Stomach (tissue), 9 donors: ENCODE results near the gene LNX1. TPM values are rescaled to one million over a fixed set of nuclear protein-coding genes. Genes with fewer than 3 reads are reported as not detected.
A peak's percentile ranks its signal among the peaks of the same experiment; 100 is the strongest.

Experiments used
- DNase-seq, 2 donors: peaks; one replicate each; pipeline versions ENCODE4 v3.0.0 to v3.0.0-alpha.2; 2013 to 2019
- H3K27ac ChIP-seq, 5 donors: fragments of 200-600 bp in 4 of 5; sonication (generic) in 4 of 5; one replicate each; pipeline ENCODE4 v1.5.1; 2013 to 2019; ENCODE audit warnings: mild to moderate bottlenecking in 1 of 5, moderate library complexity in 1 of 5
- H3K27me3 ChIP-seq, 3 donors: fragments of 200-600 bp; sonication (generic); one replicate each; pipeline ENCODE4 v1.5.1; 2017 to 2019; ENCODE audit warnings: mixed run types in 1 of 3
- H3K36me3 ChIP-seq, 4 donors: fragments of 200-600 bp; sonication (generic); 1 replicate in 3 of 4; 2 replicates in 1 of 4; pipeline ENCODE4 v1.5.1; 2016 to 2019
- H3K4me1 ChIP-seq, 4 donors: fragments of 200-600 bp; sonication (generic); one replicate each; pipeline ENCODE4 v1.5.1; 2016 to 2019
- H3K4me3 ChIP-seq, 4 donors: fragments of 200-600 bp; sonication (generic) in 3 of 4; one replicate each; pipeline ENCODE4 v1.5.1; 2016 to 2019; ENCODE audit warnings: mild to moderate bottlenecking in 1 of 4
- H3K9me3 ChIP-seq, 4 donors: fragments of 200-600 bp; sonication (generic); one replicate each; pipeline ENCODE4 v1.5.1; 2016 to 2019
- CTCF ChIP-seq, 7 experiments: fragments of 450-650 bp in 4 of 7; fragments of 200-600 bp in 3 of 7; sonication (generic) in 3 of 7; IDR thresholded peaks; one replicate each; pipeline ENCODE4 v1.5.1; 2016 to 2019; ENCODE audit warnings: antibody characterized with exemption in 7 of 7, control low read depth in 2 of 7, mild to moderate bottlenecking in 1 of 7
- EP300 ChIP-seq: sonication (generic); formaldehyde crosslinking; IDR thresholded peaks from one replicate; pipeline ENCODE4 v1.6.1; 2017; ENCODE audit warnings: antibody characterized with exemption
- POLR2A ChIP-seq, 4 donors: fragments of 450-650 bp; IDR thresholded peaks; one replicate each; pipeline ENCODE4 v1.6.1; 2016; ENCODE audit warnings: antibody characterized with exemption in 4 of 4, control low read depth in 2 of 4, mild to moderate bottlenecking in 1 of 4, moderate library complexity in 1 of 4
- POLR2AphosphoS5 ChIP-seq, 3 donors: sonication (generic); formaldehyde crosslinking; IDR thresholded peaks; one replicate each; pipeline ENCODE4 v1.6.1; 2016; ENCODE audit warnings: antibody characterized with exemption in 3 of 3
- WGBS, 5 donors: extraction: QIAGEN DNeasy Blood & Tissue Kit in 3 of 5; methylation state at CpG; one replicate each; pipeline versions ENCODE4 v1.1.5 to v1.1.7; 2013 to 2018; 5-methylcytosine and 5-hydroxymethylcytosine counted together
- intact Hi-C: fragments of 100-400 bp; cut with DNase I; formaldehyde crosslinking; loops from one replicate; pipeline ENCODE4 v1.15.1; 2023; ENCODE audit warnings: low total_unique reads
- polyA plus RNA-seq, 3 donors: library from polyadenylated mRNA; stranded (reverse); fragments of 200-250 nt; gene quantifications; one replicate each; pipeline ENCODE4 v1.2.3, GENCODE V29; 2013
- total RNA-seq, 5 donors: library from RNA; depleted of rRNA; stranded (reverse); fragments of >200 nt; gene quantifications; one replicate each; pipeline versions ENCODE4 v1.1.0 to v1.2.3, GENCODE V29; 2014 to 2016
- donor health status: healthy with polysubstance abuse.
- donor health status: Bipolar disorder and iron deficiency.
- donor health status: healthy.

Gene LNX1
- total and polyA plus RNA-seq, 8 donors: 5.4 to 30.9 (median 11.6) TPM

GRCh38 chr4:53595834-53596233 is 4.5 kb upstream of the LNX1 start:
- intact Hi-C loops: no loop called here

GRCh38 chr4:53595204-53595603 is 3.9 kb upstream of the LNX1 start:
- no peak for TF ChIP-seq EP300
- no peak for TF ChIP-seq POLR2AphosphoS5 (IDR thresholded peaks at IDR 0.05)
- no peak for TF ChIP-seq POLR2A (IDR thresholded peaks at IDR 0.05)
- TF ChIP-seq CTCF (IDR thresholded peaks at IDR 0.05): no peak
- Histone ChIP-seq H3K4me1 (peaks cover 0 to 31% (median 9%) of the 10 kb centered on the region in 4 donors), H3K27me3 (no peaks in the 10 kb centered on the region), H3K36me3 (no peaks in the 10 kb centered on the region), H3K4me3 (no peak overlapping the region), H3K27ac (no peak overlapping the region), H3K9me3 (no peaks in the 10 kb centered on the region)
- no peak for DNase-seq
- intact Hi-C loops: no loop called here
- WGBS, 5 donors: 78 to 86% (median 84%) methylated on average over 3 of the region's 3 CpGs

More at GRCh38 chr4:53595834-53596233, 4.5 kb upstream of the LNX1 start:
- Histone ChIP-seq H3K4me3 (no peak overlapping the region), H3K9me3 (no peaks in the 10 kb centered on the region), H3K27me3 (no peaks in the 10 kb centered on the region), H3K36me3 (no peaks in the 10 kb centered on the region), H3K27ac (no peak overlapping the region), H3K4me1 (peaks cover 0 to 30% (median 9%) of the 10 kb centered on the region in 4 donors)
- WGBS, 5 donors: 82 to 91% (median 89%) methylated on average over 2 of the region's 2 CpGs
- no peak for DNase-seq
- TF ChIP-seq POLR2AphosphoS5 (IDR thresholded peaks at IDR 0.05) (no peak), EP300 (no peak), POLR2A (IDR thresholded peaks at IDR 0.05) (no peak)

- H3K4me3 ChIP-seq: no peak overlapping the region
- H3K36me3 ChIP-seq: no peaks in the 10 kb centered on the region
- peaks cover 9 to 42% (median 10%) of the 10 kb centered on the region in 4 donors for H3K4me1 ChIP-seq
- intact Hi-C loops: no loop called here
- H3K27ac ChIP-seq: peak overlapping the region in 2 of 5 donors; percentile 78 to 84
- no peak for DNase-seq
- no peak for TF ChIP-seq POLR2AphosphoS5 (IDR thresholded peaks at IDR 0.05)
- WGBS, 5 donors: 80 to 90% (median 83%) methylated on average over 2 of the region's 2 CpGs
- no peaks in the 10 kb centered on the region for H3K9me3 ChIP-seq
- no peaks in the 10 kb centered on the region for H3K27me3 ChIP-seq
These were observed 2.5 kb upstream of the LNX1 start for GRCh38 chr4:53593765-53594164.

GRCh38 chr4:53592686-53593501 is 1.6 kb upstream of the LNX1 start:
- intact Hi-C loops: no loop called here
- DNase-seq: peak; percentile 77 to 93
- no peak for TF ChIP-seq CTCF (IDR thresholded peaks at IDR 0.05)
- peak in 1 of 3 donors; percentile 46 for TF ChIP-seq POLR2AphosphoS5 (IDR thresholded peaks at IDR 0.05)
- no peak for TF ChIP-seq EP300
- no peak for TF ChIP-seq POLR2A (IDR thresholded peaks at IDR 0.05)
- no peaks in the 10 kb centered on the region for H3K9me3 ChIP-seq
- peak overlapping the region; percentile 72 to 88 (median 79) for H3K27ac ChIP-seq
- H3K36me3 ChIP-seq: no peaks in the 10 kb centered on the region
- 17 to 26% (median 22%) methylated on average over 20 of the region's 20 CpGs for WGBS, 5 donors
- peaks cover 9 to 38% (median 11%) of the 10 kb centered on the region in 4 donors for H3K4me1 ChIP-seq
- no peaks in the 10 kb centered on the region for H3K27me3 ChIP-seq
- peak overlapping the region; percentile 19 to 42 (median 28) for H3K4me3 ChIP-seq

GRCh38 chr4:53592122-53592521 is 836 bp upstream of the LNX1 start:
- Histone ChIP-seq H3K27ac (peak overlapping the region; percentile 72 to 88 (median 79)), H3K9me3 (no peaks in the 10 kb centered on the region), H3K27me3 (no peaks in the 10 kb centered on the region), H3K36me3 (no peaks in the 10 kb centered on the region), H3K4me1 (peaks cover 9 to 38% (median 11%) of the 10 kb centered on the region in 4 donors), H3K4me3 (peak overlapping the region in 2 of 4 donors; percentile 35 to 42)
- intact Hi-C loops: no loop called here
- DNase-seq: peak in 1 of 2 donors; percentile 59
- TF ChIP-seq CTCF (IDR thresholded peaks at IDR 0.05) (no peak), POLR2AphosphoS5 (IDR thresholded peaks at IDR 0.05) (no peak), POLR2A (IDR thresholded peaks at IDR 0.05) (no peak), EP300 (no peak)
- 23 to 48% (median 36%) methylated on average over 8 of the region's 8 CpGs for WGBS, 5 donors
